VCaP (cell line): Measurements from ENCODE around the gene TMEM132D.

Experiments
- H3K27ac ChIP-seq: fragments of 450-650 bp; 2 replicates; pipeline ENCODE4 v1.5.1; 2017
- CTCF ChIP-seq: fragments of 450-650 bp; conservative IDR thresholded peaks from 2 replicates; pipeline ENCODE4 v1.5.1; 2017; ENCODE audit warnings: mild to moderate bottlenecking, moderate library complexity

The TMEM132D gene

GRCh38 chr12:129629901-129630300 is 273.9 kb downstream of the TMEM132D start:
- TF ChIP-seq CTCF = no peak
- no peak overlapping the region for H3K27ac ChIP-seq

- no peak for TF ChIP-seq CTCF
- H3K27ac ChIP-seq = no peak overlapping the region
Observed at GRCh38 chr12:129622566-129622965, 281.3 kb downstream of the TMEM132D start.

GRCh38 chr12:129619271-129619670 is 284.6 kb downstream of the TMEM132D start:
- no peak for TF ChIP-seq CTCF
- H3K27ac ChIP-seq = no peak overlapping the region

- no peak for TF ChIP-seq CTCF
- no peak overlapping the region for H3K27ac ChIP-seq
Observed at GRCh38 chr12:129617849-129618248, 286.0 kb downstream of the TMEM132D start.

GRCh38 chr12:129615001-129615400 is 288.8 kb downstream of the TMEM132D start:
- TF ChIP-seq CTCF = no peak
- no peak overlapping the region for H3K27ac ChIP-seq

- H3K27ac ChIP-seq = no peak overlapping the region
- TF ChIP-seq CTCF = no peak
Observed at GRCh38 chr12:129614221-129614885, 289.5 kb downstream of the TMEM132D start.

- TF ChIP-seq CTCF = no peak
- H3K27ac ChIP-seq = no peak overlapping the region
Observed at GRCh38 chr12:129613314-129613713, 290.5 kb downstream of the TMEM132D start.
